Gastrocnemius medialis (tissue), 4 donors: ENCODE measurements around the gene TMEM154. TPM values are rescaled to one million over a fixed set of nuclear protein-coding genes. Genes with fewer than 3 reads are reported as not detected.

ENCODE experiments used
- ATAC-seq, 2 donors: fragments of 150-250 bp; one replicate each; pipeline ENCODE4 v1.9.1; 2016
- DNase-seq, 2 donors: peaks; one replicate each; pipeline ENCODE4 v3.0.0-alpha.2; 2019
- H3K27ac ChIP-seq, 4 donors: fragments of 200-600 bp; sonication (generic); 1 replicate in 1 of 4; 2 replicates in 3 of 4; pipeline ENCODE4 v1.5.1; 2016 to 2018; ENCODE audit warnings: mild to moderate bottlenecking in 2 of 4, moderate library complexity in 1 of 4
- H3K27me3 ChIP-seq, 3 donors: fragments of 200-600 bp; sonication (generic) in 2 of 3; 1 replicate in 1 of 3; 2 replicates in 2 of 3; pipeline versions ENCODE4 v1.5.1 to v1.6.0; 2016 to 2019; ENCODE audit warnings: mild to moderate bottlenecking in 1 of 3, moderate library complexity in 1 of 3
- H3K36me3 ChIP-seq, 2 donors: fragments of 200-600 bp; sonication (generic) in 1 of 2; one replicate each; pipeline ENCODE4 v1.5.1; 2017 to 2018
- H3K4me1 ChIP-seq, 2 donors: fragments of 200-600 bp; sonication (generic) in 1 of 2; one replicate each; pipeline ENCODE4 v1.5.1; 2016 to 2017; ENCODE audit warnings: mild to moderate bottlenecking in 2 of 2
- H3K4me3 ChIP-seq, 4 donors: fragments of 200-600 bp; sonication (generic) in 3 of 4; 1 replicate in 1 of 4; 2 replicates in 3 of 4; pipeline ENCODE4 v1.5.1; 2016 to 2019; ENCODE audit warnings: mild to moderate bottlenecking in 2 of 4
- H3K9me3 ChIP-seq, 3 donors: fragments of 200-600 bp; sonication (generic) in 2 of 3; 1 replicate in 1 of 3; 2 replicates in 2 of 3; pipeline ENCODE4 v1.5.1; 2016 to 2019
- CTCF ChIP-seq, 5 experiments: fragments of 450-650 bp in 3 of 5; fragments of 200-600 bp in 2 of 5; sonication (generic) in 2 of 5; IDR thresholded peaks in 4 of 5; conservative IDR thresholded peaks in 1 of 5; 1 replicate in 4 of 5; 2 replicates in 1 of 5; pipeline ENCODE4 v1.5.1; 2016 to 2019; ENCODE audit warnings: antibody characterized with exemption in 5 of 5, mild to moderate bottlenecking in 3 of 5, moderate library complexity in 3 of 5
- POLR2A ChIP-seq, 2 donors: fragments of 450-650 bp; IDR thresholded peaks; one replicate each; pipeline ENCODE4 v1.6.1; 2017; ENCODE audit warnings: antibody characterized with exemption in 2 of 2, mild to moderate bottlenecking in 2 of 2, moderate library complexity in 2 of 2
- in situ Hi-C, 4 donors: fragments of 200-750 bp; cut with MboI; loops; one replicate each; pipeline versions ENCODE4 v1.15.0 to v1.8.0; 2017; ENCODE audit warnings: low sequenced_read_pairs in 4 of 4
- intact Hi-C: fragments of 100-400 bp; cut with DNase I; formaldehyde crosslinking; loops from one replicate; pipeline ENCODE4 v1.15.1; 2023; ENCODE audit warnings: low total_unique reads
- total RNA-seq, 4 donors: library from RNA; depleted of rRNA; stranded (reverse); fragments of >200 nt; gene quantifications; one replicate each; pipeline versions ENCODE4 v1.1.0 to v1.2.3, GENCODE V29; 2016

The TMEM154 gene
- total RNA-seq, 4 donors from 2014 or later: 0.15 to 2.0 (median 0.70) TPM

GRCh38 chr4:152585023-152585441 lies 94.8 kb downstream of the TMEM154 start:
- H3K4me1 ChIP-seq: peaks cover 0 to 3% of the 10 kb centered on the region in 2 donors
- no peaks in the 10 kb centered on the region for H3K9me3 ChIP-seq
- H3K27me3 ChIP-seq: no peaks in the 10 kb centered on the region
- intact Hi-C loops (no loop called here), in situ Hi-C loops (no loop called here)
- ATAC-seq (no peak), DNase-seq (no peak)
- no peaks in the 10 kb centered on the region for H3K36me3 ChIP-seq
- H3K4me3 ChIP-seq: no peak overlapping the region
- no peak for TF ChIP-seq CTCF (IDR thresholded peaks at IDR 0.05 in 4 of 5, conservative IDR thresholded peaks at IDR 0.05 in 1 of 5)
- no peak overlapping the region for H3K27ac ChIP-seq

- TF ChIP-seq CTCF (IDR thresholded peaks at IDR 0.05 in 4 of 5, conservative IDR thresholded peaks at IDR 0.05 in 1 of 5) (no peak), POLR2A (IDR thresholded peaks at IDR 0.05) (no peak)
- in situ Hi-C loops (no loop called here), intact Hi-C loops (no loop called here)
- no peak for ATAC-seq
- no peak for DNase-seq
- H3K4me1 ChIP-seq: no peaks in the 10 kb centered on the region
- no peaks in the 10 kb centered on the region for H3K9me3 ChIP-seq
- no peak overlapping the region for H3K4me3 ChIP-seq
- H3K27ac ChIP-seq: no peak overlapping the region
- no peaks in the 10 kb centered on the region for H3K27me3 ChIP-seq
- H3K36me3 ChIP-seq: no peaks in the 10 kb centered on the region
Observed at GRCh38 chr4:152581536-152582160, 98.1 kb downstream of the TMEM154 start.

DNA sequence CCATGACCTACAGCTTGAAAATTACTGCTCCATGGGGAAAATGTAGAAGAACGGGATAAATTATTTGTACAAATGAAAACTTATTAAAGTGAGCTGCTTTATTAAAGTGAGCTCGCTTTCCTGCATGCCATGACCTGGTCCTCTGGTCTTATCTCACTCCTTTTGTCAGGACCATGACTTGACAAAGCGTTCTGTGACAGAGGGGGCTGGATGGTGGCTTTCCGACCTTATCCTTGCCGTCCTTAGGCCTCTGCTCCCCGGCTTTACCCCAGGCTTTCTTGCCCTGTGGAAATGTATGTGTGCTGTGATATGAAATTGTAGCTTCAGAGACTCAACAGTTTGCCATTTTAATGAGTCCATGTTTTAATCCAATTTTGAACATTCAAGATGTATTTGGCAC lies 99.9 kb downstream of the TMEM154 start:
- Histone ChIP-seq H3K27me3 (no peaks in the 10 kb centered on the region), H3K36me3 (no peaks in the 10 kb centered on the region), H3K4me1 (no peaks in the 10 kb centered on the region), H3K4me3 (no peak overlapping the region), H3K27ac (no peak overlapping the region), H3K9me3 (no peaks in the 10 kb centered on the region)
- in situ Hi-C loops: no loop called here
- no peak for ATAC-seq
- no peak for DNase-seq
- intact Hi-C loops: no loop called here
- TF ChIP-seq POLR2A (IDR thresholded peaks at IDR 0.05) (no peak), CTCF (IDR thresholded peaks at IDR 0.05 in 4 of 5, conservative IDR thresholded peaks at IDR 0.05 in 1 of 5) (no peak)

- no peaks in the 10 kb centered on the region for H3K4me1 ChIP-seq
- ATAC-seq: no peak
- no peaks in the 10 kb centered on the region for H3K36me3 ChIP-seq
- no peak overlapping the region for H3K4me3 ChIP-seq
- in situ Hi-C loops (no loop called here), intact Hi-C loops (no loop called here)
- DNase-seq: no peak
- H3K27ac ChIP-seq: no peak overlapping the region
- no peaks in the 10 kb centered on the region for H3K27me3 ChIP-seq
- no peaks in the 10 kb centered on the region for H3K9me3 ChIP-seq
- TF ChIP-seq CTCF (IDR thresholded peaks at IDR 0.05 in 4 of 5, conservative IDR thresholded peaks at IDR 0.05 in 1 of 5) (no peak), POLR2A (IDR thresholded peaks at IDR 0.05) (no peak)
Observed at GRCh38 chr4:152579107-152579764, 100.6 kb downstream of the TMEM154 start.
